ENCODE measurements around the gene KNSTRN.

KNSTRN gene

GRCh38 chr15:40367686-40368611, 14.6 kb upstream of the KNSTRN start:
- H3K9me3 ChIP-seq (ENCODE audit: insufficient read depth, low read length), result no peaks in the 10 kb centered on the region
- peak overlapping the region; percentile 14; the same call in 1 of the 2 replicates for H3K27ac ChIP-seq (ENCODE audit: low read length)
- peak overlapping the region; percentile 78 for H3K4me2 ChIP-seq (ENCODE audit: low read length)
- TF ChIP-seq EZH2phosphoT487 (IDR thresholded peaks at IDR 0.05; ENCODE audit: low read depth) (no peak), CTCF (IDR thresholded peaks at IDR 0.05; ENCODE audit: low read depth, low read length) (peak; percentile 70)
- no peaks in the 10 kb centered on the region for H3K79me2 ChIP-seq (ENCODE audit: low read length)
- H3K4me3 ChIP-seq (ENCODE audit: low read length), result peak overlapping the region; percentile 88
- H3K4me1 ChIP-seq (ENCODE audit: low read length), result peaks cover 27% of the 10 kb centered on the region
- H3K27me3 ChIP-seq (ENCODE audit: low read depth, low read length), result peaks cover 10% of the 10 kb centered on the region; the same call in 1 of the 2 replicates
- H4K20me1 ChIP-seq (ENCODE audit: insufficient read depth, low read length), result no peaks in the 10 kb centered on the region
- H3K9ac ChIP-seq (ENCODE audit: low read length), result peak overlapping the region; percentile 76
- no peaks in the 10 kb centered on the region for H3K36me3 ChIP-seq (replicated peaks; ENCODE audit: low read depth, low read length)
- H2AFZ ChIP-seq (ENCODE audit: low read depth, low read length), result peak overlapping the region; percentile 80; the same call in 1 of the 2 replicates

GRCh38 chr15:40368719-40369473, 13.6 kb upstream of the KNSTRN start:
- Histone ChIP-seq H3K27me3 (ENCODE audit: low read depth, low read length) (peaks cover 10% of the 10 kb centered on the region; the same call in 1 of the 2 replicates), H3K9ac (ENCODE audit: low read length) (peak overlapping the region; percentile 41; the same call in 1 of the 2 replicates), H3K79me2 (ENCODE audit: low read length) (no peaks in the 10 kb centered on the region), H3K9me3 (ENCODE audit: insufficient read depth, low read length) (no peaks in the 10 kb centered on the region), H2AFZ (ENCODE audit: low read depth, low read length) (no peak overlapping the region), H3K4me2 (ENCODE audit: low read length) (peak overlapping the region; percentile 78; the same call in 1 of the 2 replicates), H3K36me3 (replicated peaks; ENCODE audit: low read depth, low read length) (no peaks in the 10 kb centered on the region), H4K20me1 (ENCODE audit: insufficient read depth, low read length) (no peaks in the 10 kb centered on the region), H3K4me1 (ENCODE audit: low read length) (peaks cover 32% of the 10 kb centered on the region), H3K4me3 (ENCODE audit: low read length) (peak overlapping the region; percentile 88; the same call in 1 of the 2 replicates), H3K27ac (ENCODE audit: low read length) (no peak overlapping the region)
- TF ChIP-seq EZH2phosphoT487 (IDR thresholded peaks at IDR 0.05; ENCODE audit: low read depth) (no peak), CTCF (IDR thresholded peaks at IDR 0.05; ENCODE audit: low read depth, low read length) (no peak)

GRCh38 chr15:40369474-40369869, 13.0 kb upstream of the KNSTRN start:
- Histone ChIP-seq H3K4me3 (ENCODE audit: low read length) (no peak overlapping the region), H3K79me2 (ENCODE audit: low read length) (no peaks in the 10 kb centered on the region), H3K4me1 (ENCODE audit: low read length) (peaks cover 32% of the 10 kb centered on the region), H3K36me3 (replicated peaks; ENCODE audit: low read depth, low read length) (no peaks in the 10 kb centered on the region), H3K27me3 (ENCODE audit: low read depth, low read length) (peaks cover 10% of the 10 kb centered on the region; the same call in 1 of the 2 replicates), H3K27ac (ENCODE audit: low read length) (no peak overlapping the region), H3K9ac (ENCODE audit: low read length) (no peak overlapping the region), H3K4me2 (ENCODE audit: low read length) (no peak overlapping the region), H3K9me3 (ENCODE audit: insufficient read depth, low read length) (no peaks in the 10 kb centered on the region), H4K20me1 (ENCODE audit: insufficient read depth, low read length) (no peaks in the 10 kb centered on the region), H2AFZ (ENCODE audit: low read depth, low read length) (no peak overlapping the region)
- no peak for TF ChIP-seq EZH2phosphoT487 (IDR thresholded peaks at IDR 0.05; ENCODE audit: low read depth)
- no peak for TF ChIP-seq CTCF (IDR thresholded peaks at IDR 0.05; ENCODE audit: low read depth, low read length)

GRCh38 chr15:40369971-40370370, 12.6 kb upstream of the KNSTRN start:
- Histone ChIP-seq H3K4me2 (ENCODE audit: low read length) (no peak overlapping the region), H3K36me3 (replicated peaks; ENCODE audit: low read depth, low read length) (no peaks in the 10 kb centered on the region), H4K20me1 (ENCODE audit: insufficient read depth, low read length) (no peaks in the 10 kb centered on the region), H3K79me2 (ENCODE audit: low read length) (no peaks in the 10 kb centered on the region), H3K9ac (ENCODE audit: low read length) (no peak overlapping the region), H3K9me3 (ENCODE audit: insufficient read depth, low read length) (no peaks in the 10 kb centered on the region), H3K4me1 (ENCODE audit: low read length) (peaks cover 32% of the 10 kb centered on the region), H3K27me3 (ENCODE audit: low read depth, low read length) (peaks cover 10% of the 10 kb centered on the region; the same call in 1 of the 2 replicates), H3K27ac (ENCODE audit: low read length) (no peak overlapping the region), H3K4me3 (ENCODE audit: low read length) (no peak overlapping the region), H2AFZ (ENCODE audit: low read depth, low read length) (no peak overlapping the region)
- TF ChIP-seq CTCF (IDR thresholded peaks at IDR 0.05; ENCODE audit: low read depth, low read length) (no peak), EZH2phosphoT487 (IDR thresholded peaks at IDR 0.05; ENCODE audit: low read depth) (no peak)

All from OCI-LY3 (cell line).